Ecto neural progenitor cell (in vitro differentiated cells): Measurements from ENCODE around the gene PACS2.

Experiments used
- DNase-seq: peaks from one replicate; pipeline ENCODE4 v3.0.0-alpha.2; 2018; ENCODE audit warnings: low spot score

PACS2 gene

GRCh38 chr14:105369653-105370040, 55.1 kb downstream of the PACS2 start:
- no peak for DNase-seq

GRCh38 chr14:105374389-105374788, 59.8 kb downstream of the PACS2 start:
- DNase-seq, result no peak

GRCh38 chr14:105375635-105376057, 61.1 kb downstream of the PACS2 start:
- DNase-seq, result no peak

GRCh38 chr14:105376521-105377440, 62.2 kb downstream of the PACS2 start:
- DNase-seq, result no peak

GRCh38 chr14:105377555-105378182, 63.1 kb downstream of the PACS2 start:
- no peak for DNase-seq

- DNase-seq, result no peak
Measured at GRCh38 chr14:105378199-105378598, 63.7 kb downstream of the PACS2 start.

- no peak for DNase-seq
Measured at GRCh38 chr14:105378873-105379685, 64.5 kb downstream of the PACS2 start.

GRCh38 chr14:105379946-105380345, 65.4 kb downstream of the PACS2 start:
- DNase-seq, result no peak

- DNase-seq, result no peak
Measured at GRCh38 chr14:105380756-105381155, 66.2 kb downstream of the PACS2 start.

GRCh38 chr14:105381446-105382342, 67.1 kb downstream of the PACS2 start:
- no peak for DNase-seq

- DNase-seq, result no peak
Measured at GRCh38 chr14:105382343-105383082, 68.0 kb downstream of the PACS2 start.

GRCh38 chr14:105383083-105383730, 68.7 kb downstream of the PACS2 start:
- no peak for DNase-seq

GRCh38 chr14:105384041-105384557, 69.6 kb downstream of the PACS2 start:
- no peak for DNase-seq

- no peak for DNase-seq
Measured at GRCh38 chr14:105384605-105385321, 70.2 kb downstream of the PACS2 start.

GRCh38 chr14:105385322-105385637, 70.7 kb downstream of the PACS2 start:
- DNase-seq, result no peak

- no peak for DNase-seq
Measured at GRCh38 chr14:105385698-105386365, 71.3 kb downstream of the PACS2 start.

GRCh38 chr14:105386581-105387529, 72.3 kb downstream of the PACS2 start:
- DNase-seq, result no peak

- no peak for DNase-seq
Measured at GRCh38 chr14:105387530-105387922, 73.0 kb downstream of the PACS2 start.
